ENCODE data around the gene NTSR1.

The NTSR1 gene

GRCh38 chr20:62693524-62693922 is 15.1 kb upstream of the NTSR1 start:
- TF ChIP-seq, protein P1, sequence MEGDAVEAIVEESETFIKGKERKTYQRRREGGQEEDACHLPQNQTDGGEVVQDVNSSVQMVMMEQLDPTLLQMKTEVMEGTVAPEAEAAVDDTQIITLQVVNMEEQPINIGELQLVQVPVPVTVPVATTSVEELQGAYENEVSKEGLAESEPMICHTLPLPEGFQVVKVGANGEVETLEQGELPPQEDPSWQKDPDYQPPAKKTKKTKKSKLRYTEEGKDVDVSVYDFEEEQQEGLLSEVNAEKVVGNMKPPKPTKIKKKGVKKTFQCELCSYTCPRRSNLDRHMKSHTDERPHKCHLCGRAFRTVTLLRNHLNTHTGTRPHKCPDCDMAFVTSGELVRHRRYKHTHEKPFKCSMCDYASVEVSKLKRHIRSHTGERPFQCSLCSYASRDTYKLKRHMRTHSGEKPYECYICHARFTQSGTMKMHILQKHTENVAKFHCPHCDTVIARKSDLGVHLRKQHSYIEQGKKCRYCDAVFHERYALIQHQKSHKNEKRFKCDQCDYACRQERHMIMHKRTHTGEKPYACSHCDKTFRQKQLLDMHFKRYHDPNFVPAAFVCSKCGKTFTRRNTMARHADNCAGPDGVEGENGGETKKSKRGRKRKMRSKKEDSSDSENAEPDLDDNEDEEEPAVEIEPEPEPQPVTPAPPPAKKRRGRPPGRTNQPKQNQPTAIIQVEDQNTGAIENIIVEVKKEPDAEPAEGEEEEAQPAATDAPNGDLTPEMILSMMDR (IDR thresholded peaks at IDR 0.05; ENCODE audit: low read length, missing control alignments) = no peak
- DNase-seq (ENCODE audit: low read depth) = no peak

GRCh38 chr20:62694106-62694505 is 14.5 kb upstream of the NTSR1 start:
- H3K4me3 ChIP-seq (replicated peaks; ENCODE audit: low read depth, low read length) = no peak overlapping the region
- TF ChIP-seq, protein P1 (IDR thresholded peaks at IDR 0.05; ENCODE audit: low read length, missing control alignments) = no peak
- DNase-seq (ENCODE audit: low read depth) = no peak

More at GRCh38 chr20:62693524-62693922, 15.1 kb upstream of the NTSR1 start:
- no peak overlapping the region for H3K4me3 ChIP-seq (replicated peaks; ENCODE audit: low read depth, low read length)

- TF ChIP-seq, protein P1 (IDR thresholded peaks at IDR 0.05; ENCODE audit: low read length, missing control alignments) = no peak
- H3K4me3 ChIP-seq (replicated peaks; ENCODE audit: low read depth, low read length) = no peak overlapping the region
- no peak for DNase-seq (ENCODE audit: low read depth)
These were observed 13.8 kb upstream of the NTSR1 start for GRCh38 chr20:62694868-62695267.

DNA sequence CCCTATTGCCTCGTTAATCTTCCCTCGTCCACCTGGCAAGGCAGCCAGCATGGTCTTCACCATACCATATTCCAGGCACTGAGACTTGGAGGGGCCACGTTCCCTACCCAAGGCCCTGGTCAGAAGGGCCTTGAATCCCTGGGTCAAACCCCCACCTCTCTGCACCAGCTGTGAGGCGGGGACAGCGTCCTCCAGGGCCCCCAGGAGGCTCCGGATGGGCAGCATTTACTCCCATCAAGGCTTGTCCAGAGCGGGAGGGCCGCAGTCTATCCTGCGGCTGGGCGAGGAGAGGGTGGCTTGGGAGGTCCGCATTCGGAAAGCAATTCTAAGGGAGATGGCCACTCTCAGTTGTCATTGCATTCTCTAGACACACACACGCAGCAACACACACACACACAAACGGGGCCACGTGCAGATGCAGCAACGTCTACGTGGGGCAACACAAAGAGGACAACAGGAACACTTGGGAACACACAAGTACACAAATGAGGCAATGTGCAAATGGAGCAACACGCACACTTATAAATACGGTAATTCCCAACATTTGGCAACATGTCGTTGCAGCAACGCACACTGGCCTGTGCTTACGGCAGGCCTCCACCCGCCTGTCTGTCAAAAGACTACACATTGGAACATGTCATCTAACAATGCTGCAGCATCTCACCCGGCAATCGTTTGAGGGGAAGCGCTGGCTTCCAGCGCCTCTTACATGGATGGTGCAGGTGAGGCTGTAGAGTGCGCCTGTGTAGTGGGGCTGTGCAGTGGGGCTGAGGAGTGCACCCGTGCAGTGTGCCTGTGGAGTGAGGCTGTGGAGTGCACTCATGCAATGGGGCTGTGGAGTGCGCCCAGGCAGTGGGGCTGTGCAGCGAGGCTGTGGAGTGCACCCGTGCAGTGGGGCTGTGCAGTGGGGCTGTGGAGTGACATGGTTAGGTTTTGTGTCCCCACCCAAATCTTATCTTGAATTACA is 12.9 kb upstream of the NTSR1 start:
- TF ChIP-seq, protein P1 (IDR thresholded peaks at IDR 0.05; ENCODE audit: low read length, missing control alignments) = no peak
- DNase-seq (ENCODE audit: low read depth) = no peak
- no peak overlapping the region for H3K4me3 ChIP-seq (replicated peaks; ENCODE audit: low read depth, low read length)

DNA sequence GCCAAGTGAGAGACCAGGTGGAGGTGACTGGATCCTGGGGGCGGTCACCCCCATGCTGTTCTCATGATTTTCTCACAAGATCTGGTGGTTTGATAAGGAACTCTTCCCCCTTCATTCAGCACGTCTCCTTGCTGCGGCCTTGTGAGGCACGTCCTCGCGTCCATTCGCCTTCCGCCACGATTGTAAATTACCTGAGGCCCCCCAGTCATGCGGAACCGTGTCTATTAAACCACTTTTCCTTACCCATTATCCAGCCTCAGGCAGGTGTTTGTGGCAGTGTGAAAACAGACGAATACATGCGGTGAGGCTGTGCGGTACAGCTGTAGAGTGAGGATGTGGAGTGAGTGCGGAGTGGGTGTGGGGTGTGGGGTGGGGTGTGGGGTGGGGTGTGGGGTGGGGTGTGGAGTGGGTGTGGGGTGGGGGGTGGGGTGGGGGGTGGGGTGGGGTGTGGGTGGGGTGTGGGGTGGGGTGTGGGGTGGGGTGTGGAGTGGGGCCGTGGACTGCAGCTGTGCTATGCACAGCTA is 12.1 kb upstream of the NTSR1 start:
- DNase-seq (ENCODE audit: low read depth) = no peak
- TF ChIP-seq, protein P1 (IDR thresholded peaks at IDR 0.05; ENCODE audit: low read length, missing control alignments) = no peak

DNA sequence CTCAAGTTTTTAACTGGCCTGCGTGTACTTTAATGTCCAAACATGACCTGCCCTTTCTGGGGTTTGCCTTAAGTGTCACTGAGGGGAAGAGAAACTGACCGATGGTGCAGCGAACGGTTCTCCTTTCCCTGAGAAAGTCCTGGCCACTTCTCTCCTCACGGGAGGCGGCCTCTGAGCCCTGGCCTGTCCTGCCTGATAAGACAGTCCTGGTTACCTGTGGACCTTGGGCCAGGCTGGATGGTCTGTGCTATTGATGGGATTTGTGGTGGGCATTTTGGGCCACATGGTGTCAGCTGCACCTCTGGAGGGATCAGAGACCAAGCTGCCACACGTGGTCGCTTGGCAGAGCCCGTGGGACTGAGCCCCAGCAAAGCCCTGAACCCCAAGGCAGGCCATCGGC is 11.6 kb upstream of the NTSR1 start:
- no peak overlapping the region for H3K4me3 ChIP-seq (replicated peaks; ENCODE audit: low read depth, low read length)
- TF ChIP-seq, protein P1 (IDR thresholded peaks at IDR 0.05; ENCODE audit: low read length, missing control alignments) = no peak
- no peak for DNase-seq (ENCODE audit: low read depth)

More for the DNA sequence above, 12.1 kb upstream of the NTSR1 start:
- no peak overlapping the region for H3K4me3 ChIP-seq (replicated peaks; ENCODE audit: low read depth, low read length)
